Lower leg skin (tissue), 3 donors: Measurements from ENCODE around the gene TLL1.

ENCODE experiments used
- CTCF ChIP-seq, 3 donors: fragments of 450-650 bp; IDR thresholded peaks; one replicate each; pipeline ENCODE4 v1.5.1; 2016; ENCODE audit warnings: antibody characterized with exemption in 3 of 3, mild to moderate bottlenecking in 3 of 3, moderate library complexity in 2 of 3
- POLR2A ChIP-seq, 2 donors: fragments of 450-650 bp; IDR thresholded peaks; one replicate each; pipeline ENCODE4 v1.6.1; 2016 to 2017; ENCODE audit warnings: antibody characterized with exemption in 2 of 2, mild to moderate bottlenecking in 1 of 2, moderate library complexity in 1 of 2

- no peak for TF ChIP-seq CTCF (IDR thresholded peaks at IDR 0.05)
- TF ChIP-seq POLR2A (IDR thresholded peaks at IDR 0.05) = no peak
These were observed 219.8 kb downstream of the TLL1 start for GRCh38 chr4:166092797-166093290.
